ENCODE measurements around the gene NTMT1.
"Not testable (repeated sequence)": the region's sequence is repeated elsewhere in the genome, so short reads cannot be mapped to it uniquely, and the experiment has no call there.

Gene NTMT1

DNA sequence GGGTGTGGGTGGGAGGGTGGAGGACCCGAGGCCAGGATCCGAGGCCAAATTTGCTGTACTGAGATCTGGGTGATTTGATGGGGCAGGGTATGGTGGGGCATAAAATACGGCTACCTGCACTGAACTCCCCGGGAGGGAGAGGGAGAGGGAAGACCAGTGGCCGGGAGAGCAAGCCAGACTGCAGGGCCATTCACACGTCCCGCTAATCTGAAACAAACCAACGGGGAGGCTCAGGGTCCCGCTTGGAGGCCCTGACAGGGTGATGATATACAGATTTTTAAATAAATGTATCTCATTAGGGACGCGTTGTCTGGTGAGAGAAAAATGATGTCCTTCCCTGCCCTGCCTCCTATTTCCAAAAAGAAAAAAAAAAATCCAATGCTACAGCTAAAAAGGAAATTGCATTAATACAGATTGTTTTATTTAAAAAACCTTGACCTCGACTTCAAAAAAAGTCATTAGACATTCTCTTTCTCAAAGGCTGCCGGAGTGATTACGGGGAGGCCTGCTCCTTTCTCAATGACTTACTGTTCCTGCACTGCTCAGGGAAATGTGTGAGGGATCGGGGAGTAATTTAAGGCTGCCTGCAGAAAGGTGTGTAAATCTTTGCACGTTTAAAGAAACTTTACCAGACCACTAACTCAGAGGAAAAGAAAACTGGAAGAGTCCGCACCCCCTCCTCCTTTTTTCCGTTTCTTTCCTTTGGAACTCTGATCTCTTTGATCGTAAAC, 28.0 kb downstream of the NTMT1 start:
- DNase-seq, result no peak
- TF ChIP-seq POLR2A (IDR thresholded peaks at IDR 0.05; ENCODE audit: low read length), result no peak
- no peak for TF ChIP-seq GATA1 (IDR thresholded peaks at IDR 0.05; ENCODE audit: low read depth, low read length)

DNA sequence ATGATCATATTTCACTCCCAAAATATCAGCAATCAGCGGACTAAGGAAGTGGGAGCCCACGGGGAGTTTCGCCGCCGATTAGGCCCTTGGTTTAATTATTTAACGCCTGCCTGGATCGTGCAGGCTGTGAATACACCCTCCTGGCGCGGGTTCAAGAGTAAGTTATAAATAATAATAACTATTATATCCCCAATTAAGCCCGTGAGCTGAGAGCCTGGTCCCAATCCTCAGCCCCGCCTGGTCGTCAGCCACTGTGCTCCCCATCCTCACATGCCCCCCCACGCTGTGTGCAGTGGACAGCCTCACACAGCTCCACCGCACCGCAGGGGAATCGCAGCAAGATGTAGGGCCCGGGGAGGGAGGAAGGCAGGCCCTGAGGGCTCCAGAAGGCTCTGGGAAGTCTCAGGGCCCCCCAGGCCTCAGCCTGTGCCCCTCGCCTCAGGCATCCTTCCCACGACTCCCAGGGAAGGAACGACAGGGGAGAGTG, 28.6 kb downstream of the NTMT1 start:
- DNase-seq, result no peak
- no peak for TF ChIP-seq POLR2A (IDR thresholded peaks at IDR 0.05; ENCODE audit: low read length)
- TF ChIP-seq GATA1 (IDR thresholded peaks at IDR 0.05; ENCODE audit: low read depth, low read length), result no peak

GRCh38 chr9:129655154-129655553, 29.2 kb downstream of the NTMT1 start:
- no peak for TF ChIP-seq POLR2A (IDR thresholded peaks at IDR 0.05; ENCODE audit: low read length)
- TF ChIP-seq GATA1 (IDR thresholded peaks at IDR 0.05; ENCODE audit: low read depth, low read length), result no peak
- DNase-seq, result no peak

- DNase-seq, result no peak
- TF ChIP-seq POLR2A (IDR thresholded peaks at IDR 0.05; ENCODE audit: low read length) (no peak), GATA1 (IDR thresholded peaks at IDR 0.05; ENCODE audit: low read depth, low read length) (no peak)
Measured at GRCh38 chr9:129655696-129656095, 29.7 kb downstream of the NTMT1 start.

DNA sequence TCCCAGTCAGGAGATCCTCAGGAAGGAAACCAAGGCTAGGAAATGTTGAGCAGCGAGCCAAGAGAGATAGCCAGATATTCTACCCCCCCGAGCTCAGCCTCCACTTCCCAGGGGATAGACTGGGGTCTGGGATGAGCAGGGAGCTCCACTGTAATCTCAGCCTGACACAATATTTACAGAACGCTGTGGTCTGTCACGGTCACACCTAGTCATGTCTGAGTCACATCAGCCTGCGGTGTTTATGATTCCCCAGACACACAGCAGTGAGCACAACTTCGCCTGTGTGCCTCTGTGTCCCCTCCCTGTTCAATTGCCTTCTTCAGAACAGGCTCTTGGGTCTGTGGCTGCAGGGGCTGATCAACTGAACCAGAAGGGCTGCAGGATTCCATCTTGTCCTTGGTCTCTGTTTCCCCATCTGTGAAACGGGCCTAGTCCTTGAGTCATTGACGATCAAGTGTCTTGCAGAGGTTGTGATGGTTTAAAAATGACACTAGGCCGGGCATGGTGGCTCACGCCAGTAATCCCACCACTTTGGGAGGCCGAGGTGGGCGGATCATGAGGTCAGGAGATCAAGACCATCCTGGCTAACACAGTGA, 30.9 kb downstream of the NTMT1 start:
- DNase-seq, result no peak
- no peak for TF ChIP-seq GATA1 (IDR thresholded peaks at IDR 0.05; ENCODE audit: low read depth, low read length)

- no peak for DNase-seq
- TF ChIP-seq GATA1 (IDR thresholded peaks at IDR 0.05; ENCODE audit: low read depth, low read length), result no peak
- no peak for TF ChIP-seq POLR2A (IDR thresholded peaks at IDR 0.05; ENCODE audit: low read length)
Measured at GRCh38 chr9:129661029-129661428, 35.1 kb downstream of the NTMT1 start.

GRCh38 chr9:129662239-129662638, 36.3 kb downstream of the NTMT1 start:
- DNase-seq, result not testable (repeated sequence)

DNA sequence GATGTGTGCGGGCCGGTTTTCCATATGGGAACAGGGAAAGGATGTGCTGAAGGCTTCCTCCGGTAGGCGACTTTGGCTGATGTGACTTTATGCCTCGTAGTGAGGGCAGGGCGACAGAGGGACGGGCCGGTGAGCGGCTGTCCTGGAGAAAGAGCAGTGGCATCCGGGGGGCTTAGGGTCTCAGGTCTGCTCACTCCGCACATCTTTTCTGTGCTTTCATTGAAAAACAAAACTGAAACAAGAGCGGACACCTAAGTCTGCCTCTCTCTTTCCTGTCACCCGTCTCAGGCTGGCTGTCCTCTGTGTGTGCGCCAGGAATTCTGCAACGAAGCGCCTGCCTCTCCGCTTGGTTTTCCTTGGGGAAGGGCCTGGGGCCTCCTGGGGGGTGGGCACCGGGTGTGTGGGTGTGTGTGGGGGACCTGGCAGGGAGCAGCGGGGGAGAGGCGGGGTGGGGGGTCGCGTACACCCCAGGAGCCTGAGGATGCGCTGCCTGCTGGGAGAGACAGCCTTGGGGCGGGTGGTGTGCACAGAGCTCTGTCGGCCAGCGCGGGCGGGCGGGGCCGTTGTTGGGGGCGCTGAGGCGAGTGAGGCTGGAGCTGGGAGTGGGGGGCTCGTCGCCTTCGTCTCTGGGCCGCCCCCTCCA, 38.9 kb downstream of the NTMT1 start:
- DNase-seq, result no peak

DNA sequence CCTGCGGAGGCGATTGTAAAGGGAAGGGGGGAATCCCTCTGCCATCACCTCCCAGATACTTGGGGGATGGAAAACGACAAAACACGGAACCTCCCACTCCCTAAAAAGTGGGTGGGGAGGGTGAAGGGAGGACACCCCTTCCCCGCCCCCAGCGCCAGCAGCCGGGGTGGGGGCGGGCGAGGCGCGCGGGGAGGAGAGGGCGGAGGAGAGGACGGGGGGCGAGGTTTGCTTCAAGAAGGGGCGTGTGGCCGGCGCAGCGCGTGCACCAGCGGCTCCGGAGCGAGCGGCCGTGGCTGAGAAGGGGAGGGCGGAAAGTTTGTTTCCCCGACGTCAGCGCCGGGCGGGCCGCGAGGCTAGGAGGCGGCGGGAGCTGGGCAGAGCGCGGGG, 39.4 kb downstream of the NTMT1 start, which contains the start of gene PRRX2:
TSS of gene PRRX2 (plus strand) at position 259 of the 387 bp plus-strand sequence. CDS start 221 bp downstream, outside the sequence.
- DNase-seq, result peak; percentile 11 to 23
- no peak for TF ChIP-seq POLR2A (IDR thresholded peaks at IDR 0.05; ENCODE audit: low read length)
- TF ChIP-seq GATA1 (IDR thresholded peaks at IDR 0.05; ENCODE audit: low read depth, low read length), result no peak

More for the DNA sequence above, 38.9 kb downstream of the NTMT1 start:
- no peak for TF ChIP-seq POLR2A (IDR thresholded peaks at IDR 0.05; ENCODE audit: low read length)
- no peak for TF ChIP-seq GATA1 (IDR thresholded peaks at IDR 0.05; ENCODE audit: low read depth, low read length)

- no peak for DNase-seq
- TF ChIP-seq GATA1 (IDR thresholded peaks at IDR 0.05; ENCODE audit: low read depth, low read length) (no peak), POLR2A (IDR thresholded peaks at IDR 0.05; ENCODE audit: low read length) (no peak)
Measured at GRCh38 chr9:129665814-129666520, 40.0 kb downstream of the NTMT1 start.

DNA sequence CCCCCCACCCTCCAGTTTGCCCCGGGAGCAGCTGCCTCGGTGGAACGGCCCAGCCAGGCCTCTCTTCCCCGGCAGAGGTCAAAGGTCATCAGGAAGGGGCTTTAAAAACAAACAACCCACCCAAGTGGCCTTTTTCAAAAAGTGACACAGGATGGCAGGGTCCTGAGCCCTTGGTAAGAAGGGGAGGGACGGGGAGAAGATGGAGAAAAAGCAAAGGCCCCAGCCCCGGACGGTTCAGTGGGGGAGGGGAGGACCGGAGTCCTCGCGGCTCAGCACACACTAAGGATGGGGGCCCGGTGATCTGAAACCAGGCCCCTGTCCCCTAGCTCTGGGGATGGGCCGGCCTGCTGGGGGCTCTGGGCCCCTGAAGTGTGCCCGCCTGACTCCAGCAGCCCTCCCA, 40.6 kb downstream of the NTMT1 start:
- TF ChIP-seq GATA1 (IDR thresholded peaks at IDR 0.05; ENCODE audit: low read depth, low read length) (no peak), POLR2A (IDR thresholded peaks at IDR 0.05; ENCODE audit: low read length) (no peak)
- DNase-seq, result no peak

DNA sequence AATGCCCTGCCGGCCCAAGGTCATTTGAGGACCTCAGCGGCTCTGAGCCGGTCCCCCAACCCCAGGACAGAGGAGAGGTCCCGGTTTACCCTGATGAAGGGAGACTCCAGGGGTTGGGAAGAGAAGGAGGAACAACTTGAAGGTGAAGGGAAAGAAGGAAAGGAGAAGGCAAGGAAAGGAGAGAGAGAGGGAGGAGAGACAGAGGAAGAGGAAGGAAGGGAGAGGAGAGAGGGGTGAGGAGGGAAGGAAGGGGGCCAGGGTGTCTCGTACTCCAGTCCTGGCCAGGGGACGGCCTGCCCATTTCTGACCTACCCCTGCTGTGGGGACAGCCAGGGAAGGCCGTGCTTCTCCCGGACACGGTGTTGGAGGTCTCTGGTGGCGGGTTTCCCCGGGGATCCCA, 41.4 kb downstream of the NTMT1 start:
- TF ChIP-seq GATA1 (IDR thresholded peaks at IDR 0.05; ENCODE audit: low read depth, low read length) (no peak), POLR2A (IDR thresholded peaks at IDR 0.05; ENCODE audit: low read length) (no peak)
- no peak for DNase-seq

DNA sequence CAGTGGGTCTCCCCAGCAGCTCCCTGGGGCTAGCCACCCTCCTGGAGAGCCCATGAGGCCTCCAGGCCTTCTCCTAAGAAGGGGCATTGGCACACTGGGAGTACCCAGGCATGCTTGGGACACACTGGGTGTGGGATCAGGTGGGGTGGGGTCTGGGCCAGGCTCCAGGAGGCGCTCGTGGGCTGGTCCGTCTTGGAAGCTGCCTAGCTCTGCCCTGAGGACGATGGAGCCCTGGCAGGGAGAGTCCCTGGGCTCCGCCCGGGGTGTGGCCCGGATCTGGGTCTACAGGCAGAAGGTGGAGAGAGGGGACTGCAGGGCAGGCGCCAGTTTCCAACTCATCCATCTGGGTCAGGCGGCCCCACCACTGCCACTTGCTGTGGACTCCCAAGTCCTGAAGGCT, 41.9 kb downstream of the NTMT1 start:
- TF ChIP-seq POLR2A (IDR thresholded peaks at IDR 0.05; ENCODE audit: low read length), result no peak
- no peak for TF ChIP-seq GATA1 (IDR thresholded peaks at IDR 0.05; ENCODE audit: low read depth, low read length)
- DNase-seq, result no peak

- no peak for DNase-seq
- TF ChIP-seq POLR2A (IDR thresholded peaks at IDR 0.05; ENCODE audit: low read length) (no peak), GATA1 (IDR thresholded peaks at IDR 0.05; ENCODE audit: low read depth, low read length) (no peak)
Measured at GRCh38 chr9:129669141-129669718, 43.3 kb downstream of the NTMT1 start.

All from erythroblast (primary cell).